K562 (cell line): Measurements from ENCODE around the gene RARRES2. TPM values are rescaled to one million over a fixed set of nuclear protein-coding genes. Genes with fewer than 3 reads are reported as not detected.
"Not testable (repeated sequence)": the region's sequence is repeated elsewhere in the genome, so short reads cannot be mapped to it uniquely, and the experiment has no call there.

ENCODE experiments used
- CTBP1 ChIP-seq: fragments of 450-650 bp; IDR thresholded peaks from 2 replicates; pipeline ENCODE4 v1.6.1; 2016; ENCODE audit warnings: borderline replicate concordance
- ETV1 ChIP-seq: fragments of 450-650 bp; conservative IDR thresholded peaks from 2 replicates; pipeline ENCODE4 v1.6.1; 2016; ENCODE audit warnings: missing genetic modification characterization, control low read depth, low read depth, missing compliant biosample characterization
- HDAC1 ChIP-seq, 2 experiments: fragments of 450-650 bp; IDR thresholded peaks; 2 replicates each; pipeline ENCODE4 v1.6.1; 2016 to 2017; ENCODE audit warnings: inconsistent platforms in 1 of 2, mild to moderate bottlenecking in 1 of 2, moderate library complexity in 1 of 2
- HDGF ChIP-seq: fragments of 450-650 bp; IDR thresholded peaks from 2 replicates; pipeline ENCODE4 v1.6.1; 2016
- polyA plus RNA-seq, 8 experiments: library from polyadenylated mRNA; depleted of rRNA in 4 of 8; stranded (reverse) in 5 of 8; unstranded in 3 of 8; fragments of >200 nt; fragmentation: Nextera tagmentation in 2 of 8; fragmentation: Illumina TruSeq in 1 of 8; extraction: Ambion mirVana in 2 of 8; extraction: Trizol in 1 of 8; gene quantifications; 2 replicates each; pipeline versions ENCODE4 v1.2.1 to v1.2.3, GENCODE V29; 2011 to 2014; ENCODE audit warnings: inconsistent platforms in 1 of 8, missing spikeins in 1 of 8
- total RNA-seq, 7 experiments: library from RNA; depleted of rRNA in 6 of 7; stranded (reverse); fragments of >200 nt in 6 of 7; fragmentation: Illumina TruSeq in 2 of 7; extraction: Trizol in 2 of 7; gene quantifications; 2 replicates each; pipeline versions ENCODE4 v1.2.1 to v1.2.3, GENCODE V29; 2011 to 2021; ENCODE audit warnings: low replicate concordance in 1 of 7
- TF ChIP-seq, protein P1 (sequence below), 2 experiments: fragments of 450-650 bp; IDR thresholded peaks; 2 replicates each; pipeline ENCODE4 v1.6.1; 2016; ENCODE audit warnings: mild to moderate bottlenecking in 2 of 2, borderline replicate concordance in 1 of 2, low read depth in 1 of 2, moderate library complexity in 1 of 2
- TF ChIP-seq, protein P2 (sequence below), 2 experiments: fragments of 450-650 bp in 1 of 2; sonication (generic) in 1 of 2; formaldehyde crosslinking in 1 of 2; IDR thresholded peaks in 1 of 2; conservative IDR thresholded peaks in 1 of 2; 2 replicates each; pipeline versions ENCODE4 v1.6.1 to v1.8.1; 2016 to 2023; ENCODE audit warnings: mild to moderate bottlenecking in 2 of 2, moderate library complexity in 2 of 2, inconsistent platforms in 1 of 2, missing genetic modification reagents in 1 of 2
- TF ChIP-seq, protein P3 (sequence below): fragments of 250-450 bp; sonication (Bioruptor Pico); IDR thresholded peaks from 2 replicates; pipeline ENCODE4 v1.4.0; 2020; ENCODE audit warnings: mild to moderate bottlenecking
- TF ChIP-seq, protein P4 (sequence below): sonication (generic); formaldehyde crosslinking; IDR thresholded peaks from 2 replicates; pipeline ENCODE4 v1.8.0; 2022; ENCODE audit warnings: missing genetic modification reagents, mild to moderate bottlenecking, moderate library complexity, borderline replicate concordance
- TF ChIP-seq, protein P5 (sequence below), 3 experiments: fragments of 200-800 bp in 1 of 3; fragments of 250-450 bp in 1 of 3; fragments of 450-650 bp in 1 of 3; sonication (Bioruptor Pico) in 1 of 3; sonication (Bioruptor generic) in 1 of 3; formaldehyde crosslinking in 1 of 3; IDR thresholded peaks; 2 replicates each; pipeline versions ENCODE4 v1.6.1 to v1.8.0; 2016 to 2022; ENCODE audit warnings: mild to moderate bottlenecking in 2 of 3, missing genetic modification characterization in 2 of 3, missing compliant biosample characterization in 1 of 3, moderate library complexity in 1 of 3

RARRES2 gene
- total and polyA plus RNA-seq, 9 of the 15 experiments (the other 6 are each of a cell fraction or from before 2014, with no cell fraction given) = 0.11 to 1.7 (median 0.23) TPM; not detected in 6

DNA sequence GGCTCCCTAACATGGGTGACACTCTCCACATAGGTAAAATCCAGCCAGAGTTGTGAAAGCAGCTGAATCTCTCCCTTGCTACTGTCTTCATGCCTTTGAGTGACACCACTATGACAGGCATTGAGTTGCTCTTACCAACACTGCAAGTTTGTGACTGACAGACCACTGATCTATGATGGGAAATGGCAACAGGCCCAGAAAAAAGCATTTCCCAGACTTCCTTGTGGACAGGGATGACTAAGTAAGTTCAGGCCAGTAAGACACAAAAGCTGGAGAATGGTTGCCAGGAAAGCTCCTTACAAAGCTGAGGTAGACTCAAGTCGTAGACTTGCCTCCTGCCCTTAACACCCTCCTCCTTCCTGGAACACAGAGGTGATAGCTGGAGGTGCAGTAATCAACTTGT is 38.5 kb downstream of the RARRES2 start (continued):
- TF ChIP-seq, protein P1, sequence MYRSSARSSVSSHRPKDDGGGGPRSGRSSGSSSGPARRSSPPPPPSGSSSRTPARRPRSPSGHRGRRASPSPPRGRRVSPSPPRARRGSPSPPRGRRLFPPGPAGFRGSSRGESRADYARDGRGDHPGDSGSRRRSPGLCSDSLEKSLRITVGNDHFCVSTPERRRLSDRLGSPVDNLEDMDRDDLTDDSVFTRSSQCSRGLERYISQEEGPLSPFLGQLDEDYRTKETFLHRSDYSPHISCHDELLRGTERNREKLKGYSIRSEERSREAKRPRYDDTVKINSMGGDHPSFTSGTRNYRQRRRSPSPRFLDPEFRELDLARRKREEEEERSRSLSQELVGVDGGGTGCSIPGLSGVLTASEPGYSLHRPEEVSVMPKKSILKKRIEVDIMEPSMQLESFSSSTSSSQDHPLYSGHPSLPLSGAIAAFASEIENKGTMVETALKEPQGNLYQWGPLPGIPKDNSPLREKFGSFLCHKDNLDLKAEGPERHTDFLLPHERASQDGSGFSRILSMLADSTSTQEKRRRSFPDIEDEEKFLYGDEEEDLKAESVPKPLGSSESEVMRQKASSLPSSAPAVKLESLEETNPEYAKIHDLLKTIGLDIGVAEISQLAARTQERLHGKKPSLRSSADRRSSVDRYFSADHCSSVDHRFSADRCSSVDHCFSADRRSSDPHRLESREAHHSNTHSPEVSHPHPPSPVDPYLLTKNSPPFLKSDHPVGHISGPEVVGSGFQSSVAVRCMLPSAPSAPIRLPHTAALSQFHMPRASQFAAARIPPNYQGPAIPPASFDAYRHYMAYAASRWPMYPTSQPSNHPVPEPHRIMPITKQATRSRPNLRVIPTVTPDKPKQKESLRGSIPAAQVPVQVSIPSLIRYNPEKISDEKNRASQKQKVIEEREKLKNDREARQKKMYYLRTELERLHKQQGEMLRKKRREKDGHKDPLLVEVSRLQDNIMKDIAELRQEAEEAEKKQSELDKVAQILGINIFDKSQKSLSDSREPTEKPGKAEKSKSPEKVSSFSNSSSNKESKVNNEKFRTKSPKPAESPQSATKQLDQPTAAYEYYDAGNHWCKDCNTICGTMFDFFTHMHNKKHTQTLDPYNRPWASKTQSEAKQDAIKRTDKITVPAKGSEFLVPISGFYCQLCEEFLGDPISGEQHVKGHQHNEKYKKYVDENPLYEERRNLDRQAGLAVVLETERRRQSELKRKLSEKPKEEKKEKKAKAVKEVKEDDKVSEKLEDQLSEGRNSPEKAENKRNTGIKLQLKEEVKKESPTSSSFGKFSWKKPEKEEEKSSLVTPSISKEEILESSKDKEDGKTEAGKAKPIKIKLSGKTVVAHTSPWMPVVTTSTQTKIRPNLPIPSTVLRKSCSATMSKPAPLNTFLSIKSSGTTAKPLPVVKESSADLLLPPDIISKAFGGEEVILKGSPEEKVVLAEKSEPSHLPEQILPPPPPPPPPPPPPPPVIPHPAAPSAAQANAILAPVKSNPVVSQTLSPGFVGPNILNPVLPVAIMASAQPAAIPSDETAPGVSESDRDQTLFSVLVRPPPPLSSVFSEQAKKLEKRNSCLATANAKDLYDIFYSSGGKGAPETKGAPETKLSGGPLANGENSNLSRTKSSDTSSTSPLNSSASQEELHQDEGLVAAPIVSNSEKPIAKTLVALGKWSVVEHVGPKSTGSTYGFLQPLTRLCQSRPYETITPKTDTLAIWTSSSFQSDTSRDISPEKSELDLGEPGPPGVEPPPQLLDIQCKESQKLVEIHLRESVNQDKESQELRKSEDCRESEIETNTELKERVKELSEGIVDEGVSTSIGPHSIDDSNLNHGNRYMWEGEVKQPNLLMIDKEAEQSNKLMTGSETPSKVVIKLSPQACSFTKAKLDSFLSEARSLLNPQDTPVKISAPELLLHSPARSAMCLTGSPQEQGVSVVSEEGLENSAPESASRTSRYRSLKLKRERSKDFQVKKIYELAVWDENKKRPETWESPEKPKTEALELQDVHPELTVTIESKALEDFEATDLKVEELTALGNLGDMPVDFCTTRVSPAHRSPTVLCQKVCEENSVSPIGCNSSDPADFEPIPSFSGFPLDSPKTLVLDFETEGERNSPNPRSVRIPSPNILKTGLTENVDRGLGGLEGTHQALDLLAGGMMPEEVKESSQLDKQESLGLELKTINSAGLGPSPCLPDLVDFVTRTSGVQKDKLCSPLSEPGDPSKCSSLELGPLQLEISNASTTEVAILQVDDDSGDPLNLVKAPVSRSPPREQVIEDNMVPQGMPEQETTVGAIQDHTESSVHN (IDR thresholded peaks at IDR 0.05; ENCODE audit: borderline replicate concordance in 1 of 2, low read depth in 1 of 2) = peak in 1 of 2 experiments; percentile 77; a peak in 2 of 4 replicates
- TF ChIP-seq, protein P2, sequence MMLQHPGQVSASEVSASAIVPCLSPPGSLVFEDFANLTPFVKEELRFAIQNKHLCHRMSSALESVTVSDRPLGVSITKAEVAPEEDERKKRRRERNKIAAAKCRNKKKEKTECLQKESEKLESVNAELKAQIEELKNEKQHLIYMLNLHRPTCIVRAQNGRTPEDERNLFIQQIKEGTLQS (IDR thresholded peaks at IDR 0.05) = peak; percentile 70
- TF ChIP-seq, protein P2 (CRISPR knock-in tag; conservative IDR thresholded peaks at IDR 0.05) = not testable (repeated sequence)
- TF ChIP-seq HDGF (peak; percentile 70), CTBP1 (peak; percentile 87), HDAC1 (IDR thresholded peaks at IDR 0.05) (peak in 1 of 2 experiments; percentile 70; a peak in 2 of 4 replicates), ETV1 (tag) (peak; percentile 77)
- TF ChIP-seq, protein P3, sequence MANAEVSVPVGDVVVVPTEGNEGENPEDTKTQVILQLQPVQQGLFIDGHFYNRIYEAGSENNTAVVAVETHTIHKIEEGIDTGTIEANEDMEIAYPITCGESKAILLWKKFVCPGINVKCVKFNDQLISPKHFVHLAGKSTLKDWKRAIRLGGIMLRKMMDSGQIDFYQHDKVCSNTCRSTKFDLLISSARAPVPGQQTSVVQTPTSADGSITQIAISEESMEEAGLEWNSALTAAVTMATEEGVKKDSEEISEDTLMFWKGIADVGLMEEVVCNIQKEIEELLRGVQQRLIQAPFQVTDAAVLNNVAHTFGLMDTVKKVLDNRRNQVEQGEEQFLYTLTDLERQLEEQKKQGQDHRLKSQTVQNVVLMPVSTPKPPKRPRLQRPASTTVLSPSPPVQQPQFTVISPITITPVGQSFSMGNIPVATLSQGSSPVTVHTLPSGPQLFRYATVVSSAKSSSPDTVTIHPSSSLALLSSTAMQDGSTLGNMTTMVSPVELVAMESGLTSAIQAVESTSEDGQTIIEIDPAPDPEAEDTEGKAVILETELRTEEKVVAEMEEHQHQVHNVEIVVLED = 0 out of 2 replicates have a peak, but pooled peaks have one; percentile 10
- TF ChIP-seq, protein P4, sequence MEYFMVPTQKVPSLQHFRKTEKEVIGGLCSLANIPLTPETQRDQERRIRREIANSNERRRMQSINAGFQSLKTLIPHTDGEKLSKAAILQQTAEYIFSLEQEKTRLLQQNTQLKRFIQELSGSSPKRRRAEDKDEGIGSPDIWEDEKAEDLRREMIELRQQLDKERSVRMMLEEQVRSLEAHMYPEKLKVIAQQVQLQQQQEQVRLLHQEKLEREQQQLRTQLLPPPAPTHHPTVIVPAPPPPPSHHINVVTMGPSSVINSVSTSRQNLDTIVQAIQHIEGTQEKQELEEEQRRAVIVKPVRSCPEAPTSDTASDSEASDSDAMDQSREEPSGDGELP (CRISPR knock-in tag) = 0 out of 2 replicates have a peak, but pooled peaks have one; percentile 20
- TF ChIP-seq, protein P5, sequence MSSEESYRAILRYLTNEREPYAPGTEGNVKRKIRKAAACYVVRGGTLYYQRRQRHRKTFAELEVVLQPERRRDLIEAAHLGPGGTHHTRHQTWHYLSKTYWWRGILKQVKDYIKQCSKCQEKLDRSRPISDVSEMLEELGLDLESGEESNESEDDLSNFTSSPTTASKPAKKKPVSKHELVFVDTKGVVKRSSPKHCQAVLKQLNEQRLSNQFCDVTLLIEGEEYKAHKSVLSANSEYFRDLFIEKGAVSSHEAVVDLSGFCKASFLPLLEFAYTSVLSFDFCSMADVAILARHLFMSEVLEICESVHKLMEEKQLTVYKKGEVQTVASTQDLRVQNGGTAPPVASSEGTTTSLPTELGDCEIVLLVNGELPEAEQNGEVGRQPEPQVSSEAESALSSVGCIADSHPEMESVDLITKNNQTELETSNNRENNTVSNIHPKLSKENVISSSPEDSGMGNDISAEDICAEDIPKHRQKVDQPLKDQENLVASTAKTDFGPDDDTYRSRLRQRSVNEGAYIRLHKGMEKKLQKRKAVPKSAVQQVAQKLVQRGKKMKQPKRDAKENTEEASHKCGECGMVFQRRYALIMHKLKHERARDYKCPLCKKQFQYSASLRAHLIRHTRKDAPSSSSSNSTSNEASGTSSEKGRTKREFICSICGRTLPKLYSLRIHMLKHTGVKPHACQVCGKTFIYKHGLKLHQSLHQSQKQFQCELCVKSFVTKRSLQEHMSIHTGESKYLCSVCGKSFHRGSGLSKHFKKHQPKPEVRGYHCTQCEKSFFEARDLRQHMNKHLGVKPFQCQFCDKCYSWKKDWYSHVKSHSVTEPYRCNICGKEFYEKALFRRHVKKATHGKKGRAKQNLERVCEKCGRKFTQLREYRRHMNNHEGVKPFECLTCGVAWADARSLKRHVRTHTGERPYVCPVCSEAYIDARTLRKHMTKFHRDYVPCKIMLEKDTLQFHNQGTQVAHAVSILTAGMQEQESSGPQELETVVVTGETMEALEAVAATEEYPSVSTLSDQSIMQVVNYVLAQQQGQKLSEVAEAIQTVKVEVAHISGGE (CRISPR knock-in tag; IDR thresholded peaks at IDR 0.05) = 0 out of 6 replicates have a peak, but pooled peaks of 1 of the 3 experiments have one; percentile 30
